Stimulated activated CD4-positive, alpha-beta T cell treated with anti-CD3 and anti-CD28 coated beads, TNF-alpha, amount 100 ng/mL, for 48 hours (primary cell): Measurements from ENCODE around the gene NBEAL1.
"Not testable (repeated sequence)": the region's sequence is repeated elsewhere in the genome, so short reads cannot be mapped to it uniquely, and the experiment has no call there.

ENCODE experiments used
- DNase-seq, 3 donors: peaks; one replicate each; pipeline ENCODE4 v3.0.0-alpha.2; 2020; ENCODE audit warnings: low read depth in 3 of 3

NBEAL1 gene

DNA sequence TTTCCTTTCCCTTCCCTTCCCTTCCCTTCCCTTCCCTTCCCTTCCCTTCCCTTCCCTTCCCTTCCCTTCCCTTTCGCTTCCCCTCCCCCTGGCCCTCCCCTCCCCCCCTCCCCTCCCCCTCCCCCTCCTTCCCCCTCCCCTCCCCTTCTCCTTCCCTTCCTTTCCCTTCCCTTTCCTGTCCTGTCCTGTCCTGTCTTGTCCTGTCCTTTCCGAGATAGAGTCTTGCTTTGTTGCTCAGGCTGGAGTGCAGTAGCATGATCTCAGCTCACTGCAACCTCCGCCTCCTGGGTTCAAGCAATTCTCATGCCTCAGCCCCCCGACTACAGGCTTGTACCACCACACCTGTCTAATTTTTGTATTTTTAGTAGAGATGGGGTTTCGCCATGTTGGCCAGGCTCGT lies 24.5 kb downstream of the NBEAL1 start:
- not testable (repeated sequence) for DNase-seq

DNA sequence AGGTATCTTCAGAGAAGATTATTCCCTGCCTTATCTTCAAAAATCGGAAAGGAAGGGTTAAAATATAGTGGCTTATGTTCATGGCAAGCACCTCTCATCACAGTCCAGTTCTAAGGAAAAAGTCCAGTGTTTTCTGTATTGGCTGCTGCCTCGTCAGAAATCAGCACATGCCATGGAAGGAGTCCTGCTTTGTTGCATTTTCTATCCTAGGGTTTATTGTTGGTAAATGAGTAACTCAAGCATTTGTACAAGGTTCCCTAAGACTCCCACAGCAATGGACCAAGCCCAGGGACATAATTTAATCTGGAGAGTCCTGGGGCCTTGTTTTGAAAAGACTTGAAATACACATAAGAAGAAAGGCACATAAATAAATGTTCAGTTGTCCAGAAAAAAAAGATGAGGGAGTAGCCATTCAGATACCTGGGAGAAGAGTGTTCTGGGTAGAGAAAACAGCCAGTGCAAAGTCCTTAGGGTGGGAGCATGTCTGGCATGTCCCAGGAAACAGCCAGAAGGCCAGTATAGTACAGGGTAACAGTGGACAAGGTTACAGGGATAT lies 26.4 kb downstream of the NBEAL1 start:
- DNase-seq, result no peak

DNA sequence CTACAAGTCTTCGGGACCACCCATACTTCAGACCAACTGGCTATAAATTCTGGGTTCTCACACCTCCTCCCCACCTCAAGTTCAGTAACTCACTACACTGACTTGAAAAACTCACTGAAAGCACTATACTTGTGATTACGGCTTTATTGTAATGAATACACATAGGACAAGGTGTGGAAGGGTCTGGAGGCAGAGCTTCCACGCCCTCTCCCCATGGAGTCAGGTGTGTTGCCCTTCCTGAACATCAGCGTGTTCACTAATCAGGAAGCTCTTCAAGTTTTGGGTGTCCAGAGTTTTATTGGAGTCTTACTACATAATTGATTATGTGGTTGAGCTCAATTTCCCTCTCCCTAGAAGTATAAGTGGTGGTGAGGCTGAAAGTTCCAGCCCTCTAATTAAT lies 27.5 kb downstream of the NBEAL1 start:
- no peak for DNase-seq

DNA sequence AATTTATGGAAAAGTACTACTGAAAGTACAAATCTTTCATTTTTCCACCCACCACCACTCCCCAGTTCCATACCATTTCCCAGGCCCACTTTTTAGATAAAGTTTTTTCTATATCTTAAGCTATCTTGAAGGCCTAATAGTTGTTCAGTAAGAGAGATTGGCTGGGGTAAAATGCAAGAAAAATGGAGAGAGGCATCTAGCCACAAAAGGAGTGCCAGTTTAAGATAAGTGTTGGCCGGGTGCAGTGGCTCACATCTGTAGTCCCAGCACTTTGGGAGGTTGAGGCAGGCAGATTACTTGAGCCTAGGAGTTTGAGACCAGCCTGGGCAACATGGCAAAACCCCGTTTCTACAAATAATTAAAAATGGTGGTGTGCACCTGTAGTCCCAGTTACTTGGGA lies 28.6 kb downstream of the NBEAL1 start:
- DNase-seq, result no peak

DNA sequence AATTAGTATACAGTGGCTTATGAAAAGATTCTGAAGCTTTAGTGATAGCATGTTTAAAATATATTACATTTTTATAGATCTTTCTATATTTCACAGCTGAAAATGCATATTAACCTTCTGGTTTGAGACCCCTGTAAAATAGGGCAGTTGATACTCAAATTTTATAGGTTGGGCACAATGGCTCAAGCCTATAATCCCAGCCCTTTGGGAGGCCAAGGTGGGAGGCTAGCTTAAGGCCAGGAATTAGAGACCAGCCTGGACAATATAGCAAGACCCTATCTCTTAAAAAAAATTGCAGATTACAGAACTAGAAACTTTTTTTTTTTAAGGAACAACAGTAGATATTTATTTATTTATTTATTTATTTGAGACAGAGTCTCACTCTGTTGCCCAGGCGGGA lies 31.2 kb downstream of the NBEAL1 start:
- no peak for DNase-seq

DNA sequence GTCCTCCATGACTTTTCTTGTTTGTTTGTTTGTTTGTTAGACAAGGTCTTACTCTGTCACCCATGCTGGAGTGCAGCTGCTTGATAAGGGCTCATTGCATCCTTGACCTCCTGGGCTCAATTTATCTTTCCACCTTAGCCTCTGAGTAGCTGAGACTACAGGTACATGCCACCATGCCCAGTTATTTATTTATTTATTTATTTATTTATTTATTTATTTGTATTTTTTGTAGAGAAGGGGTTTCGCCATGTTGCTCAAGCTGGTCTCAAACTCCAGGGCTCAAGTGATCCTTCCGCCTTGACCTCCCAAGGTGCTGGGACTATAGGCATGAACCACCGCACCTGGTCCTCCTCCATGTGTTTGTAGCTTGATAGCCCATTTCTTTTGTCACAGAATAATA lies 37.9 kb downstream of the NBEAL1 start:
- no peak for DNase-seq

DNA sequence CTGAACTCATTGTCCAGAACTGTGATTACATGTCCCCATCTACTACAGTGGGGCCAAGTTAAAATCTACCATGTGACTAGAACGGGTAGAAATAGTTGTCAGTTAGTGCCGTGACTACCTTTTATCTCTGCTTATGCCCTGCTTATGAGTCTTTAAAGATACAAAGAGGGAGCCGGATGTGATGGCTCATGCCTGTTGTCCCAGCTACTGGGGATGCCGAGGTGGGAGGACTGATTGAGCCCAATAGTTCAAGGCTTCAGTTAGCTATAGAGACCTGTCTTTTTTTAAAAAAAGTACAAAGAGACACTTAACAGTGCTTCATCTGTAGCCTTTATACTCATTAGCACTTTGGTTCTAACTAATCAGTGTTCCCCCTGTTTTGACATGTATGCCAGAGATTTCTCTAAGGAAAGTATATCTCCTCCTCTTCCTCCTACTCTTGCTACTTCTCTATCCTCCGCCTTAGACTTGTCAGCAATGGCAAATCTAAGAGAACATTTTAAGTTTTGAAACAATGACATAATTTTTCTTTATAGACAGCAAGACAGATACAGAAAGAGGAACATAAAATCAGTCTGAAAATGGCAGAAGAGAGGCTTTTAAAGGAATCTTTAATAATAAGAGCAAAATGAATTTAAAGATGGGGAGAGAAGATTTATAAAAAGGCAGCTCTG lies 45.0 kb downstream of the NBEAL1 start:
- no peak for DNase-seq

DNA sequence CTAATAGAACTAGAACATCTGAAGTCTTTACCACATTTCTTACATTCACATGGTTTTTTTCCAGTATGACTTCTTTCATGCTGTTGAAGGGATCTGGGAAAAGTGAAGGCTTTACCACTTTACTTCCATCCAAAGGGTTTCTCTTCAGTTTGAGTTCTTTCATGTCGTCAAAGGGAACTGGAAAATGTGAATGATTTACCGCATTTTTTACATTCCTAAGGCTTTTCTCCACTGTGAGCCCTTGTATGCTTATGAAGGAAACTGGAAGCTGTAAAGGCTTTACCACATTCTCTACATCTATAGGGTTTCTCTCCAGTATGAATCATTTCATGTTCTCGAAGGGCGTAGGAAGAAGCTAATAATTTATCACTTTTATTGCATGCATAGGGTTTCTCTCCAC lies 46.7 kb downstream of the NBEAL1 start:
- no peak for DNase-seq

DNA sequence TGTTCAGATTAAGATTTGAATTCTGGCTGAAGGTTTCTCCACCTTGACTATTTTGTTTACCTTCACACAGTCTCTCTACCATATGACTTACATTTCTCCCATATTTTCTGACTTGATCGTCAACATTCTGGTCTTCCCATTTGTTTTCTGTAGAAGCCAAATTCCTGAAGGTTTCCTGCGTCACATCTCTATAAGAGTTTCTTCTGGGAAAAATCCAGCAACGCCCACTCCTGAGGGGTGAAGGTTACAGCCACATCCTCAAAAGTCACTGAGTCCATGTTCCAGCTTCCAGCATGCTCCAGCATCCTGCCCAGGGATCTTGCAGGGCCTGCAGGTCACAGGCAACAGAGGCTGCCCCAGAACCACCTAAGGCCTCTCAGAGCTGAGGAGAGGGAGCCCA lies 47.5 kb downstream of the NBEAL1 start:
- DNase-seq, result no peak

DNA sequence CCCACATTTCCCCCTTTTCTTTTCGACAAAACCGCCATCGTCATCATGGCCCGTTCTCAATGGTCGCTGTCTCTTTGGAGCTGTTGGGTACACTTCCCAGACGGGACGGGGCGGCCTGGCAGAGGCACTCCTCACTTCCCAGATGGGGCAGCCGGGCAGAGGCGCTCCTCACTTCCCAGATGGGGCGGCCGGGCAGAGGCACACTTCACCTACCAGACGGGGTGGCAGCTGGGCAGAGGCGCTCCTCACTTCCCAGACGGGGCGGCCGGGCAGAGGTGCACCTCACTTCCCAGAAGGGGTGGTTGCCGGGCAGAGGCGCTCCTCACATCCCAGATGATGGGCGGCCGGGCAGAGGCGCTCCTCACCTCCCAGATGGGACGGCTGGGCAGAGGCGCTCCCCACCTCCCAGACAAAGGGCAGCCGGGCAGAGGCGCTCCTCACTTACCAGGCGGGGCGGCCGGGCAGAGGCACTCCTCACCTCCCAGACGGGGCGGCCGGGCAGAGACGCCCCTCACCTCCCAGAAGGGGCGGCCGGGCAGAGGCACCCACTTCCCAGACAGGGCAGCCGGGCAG lies 51.9 kb downstream of the NBEAL1 start:
- not testable (repeated sequence) for DNase-seq

DNA sequence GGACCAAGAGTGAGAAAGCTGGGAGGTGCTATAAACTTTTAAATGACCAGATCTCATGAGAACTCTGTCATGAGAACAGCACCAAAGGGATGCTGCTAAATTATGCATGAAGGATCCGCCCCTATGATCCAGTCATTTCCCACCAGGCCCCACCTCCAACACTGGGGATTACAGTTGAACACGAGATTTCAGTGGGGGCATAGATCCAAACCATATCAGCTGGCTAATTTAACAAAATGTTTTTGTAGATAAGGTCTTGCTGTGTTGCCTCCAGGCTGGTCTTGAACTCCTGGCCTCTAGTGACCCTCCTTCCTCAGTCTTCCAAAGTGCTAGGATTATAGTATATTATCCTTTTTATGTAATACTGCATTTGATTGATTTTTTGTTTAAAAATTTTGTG lies 56.0 kb downstream of the NBEAL1 start:
- DNase-seq, result no peak

DNA sequence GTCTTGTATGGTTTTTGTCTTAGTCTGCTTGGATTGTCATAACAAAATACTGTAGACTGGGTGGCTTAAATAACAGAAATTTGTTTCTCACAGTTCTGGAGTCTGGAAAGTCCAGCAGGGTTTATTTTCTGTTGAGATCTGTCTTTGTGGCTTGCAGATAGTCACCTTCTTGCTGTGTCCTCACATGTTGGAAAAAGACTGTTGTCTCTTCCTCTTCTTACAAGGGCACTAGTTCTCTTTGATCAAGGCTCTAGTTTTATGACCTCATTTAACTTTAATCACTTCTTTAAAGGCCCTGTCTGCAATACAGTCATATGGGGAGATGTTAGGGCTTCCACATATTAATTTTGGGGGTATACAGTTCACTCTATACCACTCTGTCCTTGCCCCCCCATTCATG lies 56.5 kb downstream of the NBEAL1 start:
- no peak for DNase-seq

DNA sequence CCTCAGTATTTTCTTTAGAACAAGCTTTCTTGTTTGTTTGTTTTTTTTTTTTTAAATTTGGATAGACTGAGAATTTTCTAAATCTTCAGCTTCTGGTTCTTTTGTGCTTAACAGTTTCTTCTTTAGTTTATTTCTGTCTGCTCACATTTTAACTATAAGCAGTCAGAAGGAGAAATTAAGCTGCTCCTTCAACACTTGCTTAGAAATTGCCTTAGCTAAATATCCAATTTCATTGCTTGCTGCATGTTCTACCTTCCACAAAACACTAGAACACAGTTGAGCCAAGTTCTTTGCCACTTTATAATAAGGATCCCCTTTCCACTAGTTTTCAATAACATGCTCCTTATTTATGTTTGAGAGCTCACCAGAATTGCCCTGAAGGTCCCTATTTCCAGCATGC lies 57.7 kb downstream of the NBEAL1 start:
- no peak for DNase-seq

DNA sequence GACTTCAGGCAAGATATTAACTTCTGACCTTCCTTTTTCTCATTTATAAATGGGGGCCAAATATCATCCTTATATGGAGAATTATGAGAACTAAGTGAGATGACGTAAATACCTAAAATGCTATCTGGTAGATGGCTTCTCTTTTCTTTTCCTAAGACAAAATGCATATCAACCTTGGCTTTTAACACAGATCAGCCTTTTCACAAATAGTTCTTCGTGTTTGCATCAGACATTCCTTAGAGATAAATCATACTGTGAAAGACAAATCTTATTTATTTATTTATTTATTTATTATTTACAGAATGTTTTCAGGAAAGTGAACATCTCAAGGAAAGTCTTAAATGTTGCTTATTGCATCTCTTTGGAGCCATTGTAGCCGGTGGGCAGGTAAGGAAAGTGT lies 62.8 kb downstream of the NBEAL1 start:
- DNase-seq, result no peak

DNA sequence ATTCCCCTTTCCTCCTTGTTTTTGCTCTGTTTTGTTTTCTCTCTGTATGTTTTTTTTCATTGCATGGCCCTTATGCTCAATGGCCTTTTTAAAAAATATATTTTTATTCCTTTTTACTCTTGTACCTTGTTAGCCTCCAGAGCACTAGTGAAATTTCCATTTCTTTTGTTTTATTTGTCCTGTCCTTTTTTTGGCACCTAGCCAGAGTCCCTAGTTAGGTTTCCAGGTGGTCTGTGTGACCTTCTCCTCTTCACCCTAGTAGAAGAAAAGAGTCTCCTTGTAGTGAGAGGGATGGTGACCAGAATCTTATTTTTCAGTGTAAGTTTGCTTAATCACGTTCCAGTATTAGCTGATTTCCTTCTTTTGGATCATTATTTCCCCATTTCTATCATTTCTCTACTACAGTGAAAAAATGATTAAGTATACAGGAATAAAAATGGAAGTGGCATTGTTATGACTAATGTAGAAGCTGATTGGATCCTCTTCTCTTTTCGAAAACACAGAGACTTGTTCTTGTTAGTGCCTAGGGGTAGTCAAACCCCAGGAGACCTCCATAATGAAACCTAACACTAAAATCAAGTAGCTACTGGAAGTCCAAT lies 65.9 kb downstream of the NBEAL1 start:
- no peak for DNase-seq

DNA sequence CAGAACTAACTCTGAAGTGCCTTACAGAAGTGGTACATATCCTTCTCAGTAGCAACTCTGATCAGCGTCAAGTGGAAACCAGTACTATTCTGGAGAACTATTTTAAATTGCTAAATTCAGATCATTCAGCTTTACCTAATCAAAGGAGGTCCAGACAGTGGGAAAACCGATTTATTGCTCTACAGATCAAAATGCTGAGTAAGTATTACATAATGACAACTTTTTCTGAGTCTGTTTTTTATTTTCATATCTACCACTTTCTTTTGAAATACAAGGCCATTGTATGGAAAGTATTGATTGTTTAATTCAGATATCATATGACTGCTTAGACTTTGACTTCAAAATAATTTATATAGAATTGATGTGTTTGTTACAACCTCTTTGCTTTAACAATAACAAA lies 68.7 kb downstream of the NBEAL1 start:
- DNase-seq, result no peak

DNA sequence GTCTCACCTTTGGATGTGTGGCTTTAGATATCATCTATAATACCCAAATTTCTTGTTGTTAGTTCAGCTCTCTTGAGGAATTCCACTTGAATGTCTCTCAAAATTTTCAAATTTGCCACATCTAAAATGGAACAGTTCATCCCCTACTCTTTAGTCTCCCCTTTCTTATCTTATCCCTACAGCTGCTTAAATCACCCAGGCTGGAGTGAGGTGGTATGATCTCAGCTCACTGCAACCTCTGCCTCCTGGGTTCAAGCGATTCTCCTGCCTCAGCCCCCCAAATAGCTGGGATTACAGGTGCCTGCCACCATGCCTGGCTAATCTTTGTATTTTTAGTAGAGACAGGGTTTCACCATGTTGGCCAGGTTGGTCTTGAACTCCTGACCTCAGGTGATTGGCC lies 71.7 kb downstream of the NBEAL1 start:
- not testable (repeated sequence) for DNase-seq

DNA sequence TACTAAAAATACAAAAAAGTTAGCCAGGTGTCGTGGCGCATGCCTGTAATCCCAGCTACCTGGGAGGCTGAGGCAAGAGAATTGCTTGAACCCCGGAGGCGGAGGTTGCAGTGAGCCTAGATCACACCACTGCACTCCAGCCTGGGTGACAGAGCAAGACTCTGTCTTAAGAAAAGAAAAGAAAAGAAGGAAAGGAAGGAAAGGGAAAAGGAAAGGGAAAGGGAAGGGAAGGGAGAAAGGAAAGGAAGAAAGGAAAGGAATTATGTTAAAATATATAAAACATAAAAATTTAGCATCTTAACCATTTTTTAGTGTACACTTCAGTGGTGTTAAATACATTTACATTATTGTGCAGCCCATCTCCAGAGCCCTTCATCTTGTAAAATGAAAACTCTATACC lies 76.0 kb downstream of the NBEAL1 start:
- DNase-seq, result not testable (repeated sequence)

DNA sequence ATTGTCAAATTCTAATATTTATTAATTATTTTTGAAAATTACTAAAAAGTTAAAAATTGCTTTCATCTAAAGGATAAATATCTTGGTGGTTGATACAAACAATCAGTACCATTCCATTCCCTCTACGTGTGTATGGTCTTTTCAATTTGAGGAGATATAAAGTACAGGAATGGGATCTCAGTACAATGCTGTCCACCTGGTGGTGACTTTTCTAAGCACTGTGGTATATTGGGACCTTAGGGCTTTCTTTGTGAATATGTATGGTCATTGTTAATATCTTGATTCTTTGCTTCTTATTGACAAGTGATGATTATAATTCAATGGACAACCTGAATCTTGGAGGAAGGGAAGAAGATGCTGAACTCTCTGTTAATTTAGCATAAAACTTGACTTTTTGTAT lies 83.1 kb downstream of the NBEAL1 start:
- DNase-seq, result no peak

DNA sequence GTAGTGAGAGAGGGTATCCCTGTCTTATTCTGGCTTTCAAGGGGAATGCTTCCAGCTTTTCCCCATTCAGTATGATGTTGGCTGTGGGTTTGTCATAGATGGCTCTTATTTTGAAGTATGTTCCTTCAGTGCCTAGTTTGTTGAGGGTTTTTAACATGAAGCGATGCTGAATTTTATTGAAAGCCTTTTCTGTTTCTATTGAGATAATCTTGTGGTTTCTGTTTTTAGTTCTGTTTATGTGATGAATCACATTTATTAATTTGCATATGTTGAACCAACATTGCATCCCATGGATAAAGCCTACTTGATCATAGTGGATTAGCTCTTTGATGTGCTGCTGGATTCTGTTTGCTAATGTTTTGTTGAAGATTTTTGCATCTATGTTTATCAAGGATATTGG lies 87.7 kb downstream of the NBEAL1 start:
- not testable (repeated sequence) for DNase-seq

DNA sequence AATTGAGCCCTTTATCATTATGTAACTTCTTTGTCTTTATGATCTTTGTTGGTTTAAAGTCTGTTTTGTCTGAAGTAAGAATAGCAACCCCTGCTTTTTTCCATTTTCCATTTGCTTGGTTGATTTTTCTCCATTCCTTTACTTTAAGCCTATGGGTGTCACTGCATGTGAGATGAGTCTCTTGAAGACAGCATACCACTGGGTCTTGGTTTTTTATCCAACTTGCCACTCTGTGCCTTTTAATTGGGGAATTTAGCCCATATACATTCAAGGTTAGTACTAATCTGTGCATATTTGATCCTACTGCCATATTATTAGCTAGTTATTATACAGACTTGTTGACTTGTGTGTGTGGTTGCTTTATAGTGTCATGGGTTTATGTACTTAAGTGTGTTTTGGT lies 89.6 kb downstream of the NBEAL1 start:
- DNase-seq, result no peak

DNA sequence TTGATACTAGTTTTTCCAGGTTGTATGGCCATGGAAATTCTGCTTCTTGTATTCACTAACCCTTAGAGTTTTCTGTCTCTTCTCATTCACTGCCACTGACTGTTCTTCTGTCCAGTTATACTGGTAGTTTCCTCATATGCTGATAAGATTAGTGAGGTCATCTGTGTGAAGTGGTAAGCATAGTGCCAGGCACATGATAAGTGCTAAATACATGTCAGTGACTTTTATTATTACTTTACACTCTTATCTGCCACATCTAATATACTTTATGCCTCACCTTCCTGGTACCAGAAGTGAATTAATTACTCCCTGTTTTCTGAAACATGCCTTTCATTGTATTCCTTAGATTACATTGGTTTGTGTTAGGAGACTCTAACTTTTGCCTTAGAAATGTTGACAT lies 91.3 kb downstream of the NBEAL1 start:
- DNase-seq, result no peak

DNA sequence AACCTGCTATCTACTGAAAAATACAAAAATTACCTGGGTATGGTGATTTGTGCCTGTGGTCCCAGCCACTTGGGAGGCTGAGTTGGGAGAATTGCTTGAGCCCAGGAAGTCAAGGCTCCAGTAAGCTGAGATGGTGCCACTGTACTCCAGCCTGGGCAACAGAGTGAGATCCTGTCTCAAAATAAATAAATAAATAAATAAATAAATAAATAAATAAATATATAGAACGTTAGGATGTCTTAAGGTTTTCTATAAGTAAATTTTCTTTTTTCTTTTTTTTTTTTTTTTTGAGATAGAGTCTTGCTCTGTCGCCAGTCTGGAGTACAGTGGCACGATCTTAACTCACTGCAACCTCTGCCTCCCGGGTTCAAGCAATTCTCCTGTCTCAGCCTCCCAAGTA lies 95.8 kb downstream of the NBEAL1 start:
- not testable (repeated sequence) for DNase-seq
